OCI-LY1 (cell line): ENCODE results near the gene XIRP2.
A peak's percentile ranks its signal among the peaks of the same experiment; 100 is the strongest.

Experiments used
- EZH2 ChIP-seq: fragments of 200-600 bp; sonication (generic), shearing (Covaris generic); IDR thresholded peaks from 2 replicates; pipeline ENCODE4 v1.8.0; 2017; ENCODE audit warnings: borderline replicate concordance, mixed run types, mild to moderate bottlenecking, antibody characterized with exemption, low read length, moderate library complexity, mixed read lengths
- TF ChIP-seq, protein P1 (sequence below): fragments of 200-600 bp; sonication (generic), shearing (Covaris generic); IDR thresholded peaks from 2 replicates; pipeline ENCODE4 v1.5.1; 2017; ENCODE audit warnings: mild to moderate bottlenecking, antibody characterized with exemption, low read length, moderate library complexity, mixed read lengths

DNA sequence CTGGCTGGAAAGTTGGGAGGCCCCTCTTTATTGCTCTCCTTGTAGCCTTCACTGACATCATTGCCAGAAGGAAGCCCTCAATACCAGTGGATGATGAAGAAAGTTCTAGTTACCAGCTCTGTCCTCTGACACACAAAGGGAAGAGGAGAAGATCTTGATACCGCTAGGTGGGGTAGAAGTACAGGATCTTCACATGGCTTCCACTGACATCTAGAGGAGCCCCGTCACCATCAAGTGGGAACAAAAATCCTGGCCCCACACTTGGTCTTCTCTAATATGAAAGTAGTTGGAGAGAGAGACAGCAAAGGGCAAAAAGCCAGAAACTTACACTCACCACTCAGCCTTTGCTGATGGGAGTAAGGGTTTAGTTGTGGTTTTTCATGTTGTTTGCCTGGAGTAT is 12.4 kb downstream of the XIRP2 start:
- TF ChIP-seq, protein P1, sequence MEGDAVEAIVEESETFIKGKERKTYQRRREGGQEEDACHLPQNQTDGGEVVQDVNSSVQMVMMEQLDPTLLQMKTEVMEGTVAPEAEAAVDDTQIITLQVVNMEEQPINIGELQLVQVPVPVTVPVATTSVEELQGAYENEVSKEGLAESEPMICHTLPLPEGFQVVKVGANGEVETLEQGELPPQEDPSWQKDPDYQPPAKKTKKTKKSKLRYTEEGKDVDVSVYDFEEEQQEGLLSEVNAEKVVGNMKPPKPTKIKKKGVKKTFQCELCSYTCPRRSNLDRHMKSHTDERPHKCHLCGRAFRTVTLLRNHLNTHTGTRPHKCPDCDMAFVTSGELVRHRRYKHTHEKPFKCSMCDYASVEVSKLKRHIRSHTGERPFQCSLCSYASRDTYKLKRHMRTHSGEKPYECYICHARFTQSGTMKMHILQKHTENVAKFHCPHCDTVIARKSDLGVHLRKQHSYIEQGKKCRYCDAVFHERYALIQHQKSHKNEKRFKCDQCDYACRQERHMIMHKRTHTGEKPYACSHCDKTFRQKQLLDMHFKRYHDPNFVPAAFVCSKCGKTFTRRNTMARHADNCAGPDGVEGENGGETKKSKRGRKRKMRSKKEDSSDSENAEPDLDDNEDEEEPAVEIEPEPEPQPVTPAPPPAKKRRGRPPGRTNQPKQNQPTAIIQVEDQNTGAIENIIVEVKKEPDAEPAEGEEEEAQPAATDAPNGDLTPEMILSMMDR, result peak; percentile 48
- TF ChIP-seq EZH2, result no peak
